ENCODE data around the gene CACNA1S. TPM values are rescaled to one million over a fixed set of nuclear protein-coding genes. Genes with fewer than 3 reads are reported as not detected.

Gene CACNA1S
- total and polyA plus RNA-seq, 2 experiments from 2014 or later, result not detected

GRCh38 chr1:201134405-201134804 lies 22.2 kb upstream of the CACNA1S start:
- Histone ChIP-seq H3K4me1 (ENCODE audit: insufficient read depth) (peaks cover 5% of the 10 kb centered on the region), H3K36me3 (replicated peaks; ENCODE audit: insufficient read depth, low read depth) (no peaks in the 10 kb centered on the region), H3K79me2 (no peaks in the 10 kb centered on the region), H3K9me2 (replicated peaks; ENCODE audit: insufficient read depth) (no peaks in the 10 kb centered on the region), H2AFZ (no peak overlapping the region), H4K20me1 (ENCODE audit: insufficient read depth, poor library complexity, severe bottlenecking) (no peaks in the 10 kb centered on the region), H3K4me2 (no peak overlapping the region), H3K27me3 (no peaks in the 10 kb centered on the region), H3K4me3 (no peak overlapping the region), H3K27ac (no peak overlapping the region), H3K9me3 (ENCODE audit: low read depth) (no peaks in the 10 kb centered on the region)
- no peak for TF ChIP-seq EZH2phosphoT487 (IDR thresholded peaks at IDR 0.05; ENCODE audit: low read depth, severe bottlenecking, unreplicated experiment)
- TF ChIP-seq EZH2 (IDR thresholded peaks at IDR 0.05; ENCODE audit: borderline replicate concordance), result no peak
- no peak for TF ChIP-seq CTCF (IDR thresholded peaks at IDR 0.05; ENCODE audit: poor library complexity)
- 92% methylated on average over 6 of the region's 6 CpGs for WGBS (ENCODE audit: low lambda C conversion rate, missing lambda C conversion rate)
- DNase-seq (ENCODE audit: low spot score), result no peak

- no peak overlapping the region for H3K4me3 ChIP-seq
- H3K4me1 ChIP-seq (ENCODE audit: insufficient read depth), result no peaks in the 10 kb centered on the region
- H3K4me2 ChIP-seq, result no peak overlapping the region
- no peaks in the 10 kb centered on the region for H3K9me3 ChIP-seq (ENCODE audit: low read depth)
- WGBS (ENCODE audit: low lambda C conversion rate, missing lambda C conversion rate), result 70% methylated on average over 4 of the region's 4 CpGs
- H2AFZ ChIP-seq, result no peak overlapping the region
- DNase-seq (ENCODE audit: low spot score), result no peak
- H3K27ac ChIP-seq, result no peak overlapping the region
- no peaks in the 10 kb centered on the region for H3K9me2 ChIP-seq (replicated peaks; ENCODE audit: insufficient read depth)
- no peaks in the 10 kb centered on the region for H4K20me1 ChIP-seq (ENCODE audit: insufficient read depth, poor library complexity, severe bottlenecking)
- H3K79me2 ChIP-seq, result no peaks in the 10 kb centered on the region
- no peaks in the 10 kb centered on the region for H3K27me3 ChIP-seq
- no peaks in the 10 kb centered on the region for H3K36me3 ChIP-seq (replicated peaks; ENCODE audit: insufficient read depth, low read depth)
- TF ChIP-seq EZH2 (IDR thresholded peaks at IDR 0.05; ENCODE audit: borderline replicate concordance) (no peak), EZH2phosphoT487 (IDR thresholded peaks at IDR 0.05; ENCODE audit: low read depth, severe bottlenecking, unreplicated experiment) (no peak), CTCF (IDR thresholded peaks at IDR 0.05; ENCODE audit: poor library complexity) (no peak)
Observed at GRCh38 chr1:201131398-201131797, 19.2 kb upstream of the CACNA1S start.

- no peak overlapping the region for H3K4me2 ChIP-seq
- no peak overlapping the region for H2AFZ ChIP-seq
- no peak overlapping the region for H3K4me3 ChIP-seq
- no peak for DNase-seq (ENCODE audit: low spot score)
- no peaks in the 10 kb centered on the region for H3K9me3 ChIP-seq (ENCODE audit: low read depth)
- H3K79me2 ChIP-seq, result no peaks in the 10 kb centered on the region
- H3K9me2 ChIP-seq (replicated peaks; ENCODE audit: insufficient read depth), result no peaks in the 10 kb centered on the region
- H4K20me1 ChIP-seq (ENCODE audit: insufficient read depth, poor library complexity, severe bottlenecking), result no peaks in the 10 kb centered on the region
- no peaks in the 10 kb centered on the region for H3K4me1 ChIP-seq (ENCODE audit: insufficient read depth)
- H3K27ac ChIP-seq, result no peak overlapping the region
- WGBS (ENCODE audit: low lambda C conversion rate, missing lambda C conversion rate), result 96% methylated on average over 13 of the region's 13 CpGs
- TF ChIP-seq CTCF (IDR thresholded peaks at IDR 0.05; ENCODE audit: poor library complexity), result no peak
- no peak for TF ChIP-seq EZH2phosphoT487 (IDR thresholded peaks at IDR 0.05; ENCODE audit: low read depth, severe bottlenecking, unreplicated experiment)
- no peak for TF ChIP-seq EZH2 (IDR thresholded peaks at IDR 0.05; ENCODE audit: borderline replicate concordance)
- no peaks in the 10 kb centered on the region for H3K27me3 ChIP-seq
- H3K36me3 ChIP-seq (replicated peaks; ENCODE audit: insufficient read depth, low read depth), result no peaks in the 10 kb centered on the region
Observed at GRCh38 chr1:201128962-201129361, 16.7 kb upstream of the CACNA1S start.

GRCh38 chr1:201128476-201128875 lies 16.2 kb upstream of the CACNA1S start:
- Histone ChIP-seq H3K4me2 (no peak overlapping the region), H4K20me1 (ENCODE audit: insufficient read depth, poor library complexity, severe bottlenecking) (no peaks in the 10 kb centered on the region), H3K79me2 (no peaks in the 10 kb centered on the region), H3K27me3 (peaks cover 3% of the 10 kb centered on the region), H3K4me3 (no peak overlapping the region), H3K9me2 (replicated peaks; ENCODE audit: insufficient read depth) (no peaks in the 10 kb centered on the region), H3K36me3 (replicated peaks; ENCODE audit: insufficient read depth, low read depth) (no peaks in the 10 kb centered on the region), H3K4me1 (ENCODE audit: insufficient read depth) (no peaks in the 10 kb centered on the region), H3K27ac (no peak overlapping the region), H2AFZ (no peak overlapping the region), H3K9me3 (ENCODE audit: low read depth) (no peaks in the 10 kb centered on the region)
- TF ChIP-seq EZH2phosphoT487 (IDR thresholded peaks at IDR 0.05; ENCODE audit: low read depth, severe bottlenecking, unreplicated experiment) (no peak), CTCF (IDR thresholded peaks at IDR 0.05; ENCODE audit: poor library complexity) (no peak), EZH2 (IDR thresholded peaks at IDR 0.05; ENCODE audit: borderline replicate concordance) (no peak)
- WGBS (ENCODE audit: low lambda C conversion rate, missing lambda C conversion rate), result 86% methylated on average over 9 of the region's 9 CpGs
- no peak for DNase-seq (ENCODE audit: low spot score)

Measured in hepatocyte (in vitro differentiated cells).